ENCODE measurements around the gene HOXB8.

DNA sequence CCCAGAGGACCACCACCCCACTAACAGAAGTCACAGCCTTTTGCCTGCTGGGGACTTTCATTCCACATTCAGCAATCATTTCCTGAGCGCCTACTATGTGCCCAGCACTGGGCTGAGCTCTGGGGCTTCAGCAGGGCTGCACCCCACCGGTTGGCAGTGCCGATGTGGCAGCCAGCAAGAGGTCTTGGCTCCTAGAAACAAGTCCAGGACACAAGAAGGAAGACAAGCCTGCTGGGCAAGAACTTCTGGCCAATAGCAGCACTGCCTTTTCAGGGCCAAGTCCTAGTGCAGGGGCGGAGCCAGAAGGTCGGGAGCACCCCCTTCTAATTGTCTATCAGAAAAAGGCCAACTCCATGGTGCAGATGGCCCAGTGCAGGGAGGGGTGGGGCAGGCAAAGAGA is 24.0 kb upstream of the HOXB8 start:
- TF ChIP-seq, protein P1, sequence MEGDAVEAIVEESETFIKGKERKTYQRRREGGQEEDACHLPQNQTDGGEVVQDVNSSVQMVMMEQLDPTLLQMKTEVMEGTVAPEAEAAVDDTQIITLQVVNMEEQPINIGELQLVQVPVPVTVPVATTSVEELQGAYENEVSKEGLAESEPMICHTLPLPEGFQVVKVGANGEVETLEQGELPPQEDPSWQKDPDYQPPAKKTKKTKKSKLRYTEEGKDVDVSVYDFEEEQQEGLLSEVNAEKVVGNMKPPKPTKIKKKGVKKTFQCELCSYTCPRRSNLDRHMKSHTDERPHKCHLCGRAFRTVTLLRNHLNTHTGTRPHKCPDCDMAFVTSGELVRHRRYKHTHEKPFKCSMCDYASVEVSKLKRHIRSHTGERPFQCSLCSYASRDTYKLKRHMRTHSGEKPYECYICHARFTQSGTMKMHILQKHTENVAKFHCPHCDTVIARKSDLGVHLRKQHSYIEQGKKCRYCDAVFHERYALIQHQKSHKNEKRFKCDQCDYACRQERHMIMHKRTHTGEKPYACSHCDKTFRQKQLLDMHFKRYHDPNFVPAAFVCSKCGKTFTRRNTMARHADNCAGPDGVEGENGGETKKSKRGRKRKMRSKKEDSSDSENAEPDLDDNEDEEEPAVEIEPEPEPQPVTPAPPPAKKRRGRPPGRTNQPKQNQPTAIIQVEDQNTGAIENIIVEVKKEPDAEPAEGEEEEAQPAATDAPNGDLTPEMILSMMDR (IDR thresholded peaks at IDR 0.05) = no peak
- TF ChIP-seq POLR2A (IDR thresholded peaks at IDR 0.05) (no peak), EP300 (IDR thresholded peaks at IDR 0.05) (no peak)
